ENCODE data around the gene HIRIP3.
"Not testable (repeated sequence)": the region's sequence is repeated elsewhere in the genome, so short reads cannot be mapped to it uniquely, and the experiment has no call there.

HIRIP3 gene

GRCh38 chr16:29982560-29983419, 12.6 kb downstream of the HIRIP3 start:
- DNase-seq = no peak

GRCh38 chr16:29978564-29979270, 16.7 kb downstream of the HIRIP3 start:
- DNase-seq = no peak

- DNase-seq = no peak
Measured at GRCh38 chr16:29978081-29978480, 17.3 kb downstream of the HIRIP3 start.

GRCh38 chr16:29977063-29977825, 18.2 kb downstream of the HIRIP3 start:
- DNase-seq = no peak

- no peak for DNase-seq
Measured at GRCh38 chr16:29975811-29976511, 19.5 kb downstream of the HIRIP3 start.

GRCh38 chr16:29975134-29975538, 20.3 kb downstream of the HIRIP3 start:
- DNase-seq = no peak

GRCh38 chr16:29974291-29975133, 20.9 kb downstream of the HIRIP3 start:
- DNase-seq = no peak

- peak; percentile 97 for DNase-seq
Measured at GRCh38 chr16:29973384-29974246, 21.8 kb downstream of the HIRIP3 start, which contains the start of gene TAOK2. TAOK2 (plus strand) TSS chr16:29973868; CDS start chr16:29977773, 3,905 bp downstream.

GRCh38 chr16:29972992-29973383, 22.4 kb downstream of the HIRIP3 start:
- DNase-seq = no peak

GRCh38 chr16:29972500-29972899, 22.9 kb downstream of the HIRIP3 start:
- no peak for DNase-seq

GRCh38 chr16:29971304-29971703, 24.1 kb downstream of the HIRIP3 start:
- no peak for DNase-seq

- DNase-seq = no peak
Measured at GRCh38 chr16:29968205-29968604, 27.2 kb downstream of the HIRIP3 start.

- DNase-seq = no peak
Measured at GRCh38 chr16:29963021-29963743, 32.2 kb downstream of the HIRIP3 start.

- DNase-seq = no peak
Measured at GRCh38 chr16:29962344-29962994, 32.9 kb downstream of the HIRIP3 start.

GRCh38 chr16:29961479-29962343, 33.7 kb downstream of the HIRIP3 start, which contains the start of gene TMEM219:
TMEM219 (plus strand) TSS chr16:29962079; CDS start chr16:29963144, 1,065 bp downstream.
- DNase-seq = peak; percentile 69

- DNase-seq = peak; percentile 29
Measured at GRCh38 chr16:29961127-29961478, 34.3 kb downstream of the HIRIP3 start.

- not testable (repeated sequence) for DNase-seq
Measured at GRCh38 chr16:29959821-29960220, 35.6 kb downstream of the HIRIP3 start.

- no peak for DNase-seq
Measured at GRCh38 chr16:29959293-29959692, 36.1 kb downstream of the HIRIP3 start.
